Effector memory CD8-positive, alpha-beta T cell (primary cell): ENCODE measurements around the gene ITM2B.
"Not testable (repeated sequence)": the region's sequence is repeated elsewhere in the genome, so short reads cannot be mapped to it uniquely, and the experiment has no call there.

Source experiments
- ATAC-seq: fragments of 150-1000 bp; cut with Tn5 transposase; replicated peaks from 2 replicates; pipeline ENCODE4 v1.10.0; 2021; ENCODE audit warnings: mild to moderate bottlenecking, moderate library complexity
- DNase-seq, 3 experiments: peaks; one replicate each; pipeline ENCODE4 v3.0.0; 2021
- H3K27ac Mint-ChIP-seq, 2 donors: one replicate each; pipeline ENCODE4 v1.8.0; 2022; ENCODE audit warnings: mild to moderate bottlenecking in 2 of 2, mixed read lengths in 2 of 2, moderate library complexity in 2 of 2
- H3K27me3 Mint-ChIP-seq, 2 donors: one replicate each; pipeline ENCODE4 v1.8.0; 2022; ENCODE audit warnings: mixed read lengths in 2 of 2
- H3K36me3 Mint-ChIP-seq: one replicate; pipeline ENCODE4 v1.8.0; 2022; ENCODE audit warnings: mild to moderate bottlenecking, moderate library complexity, mixed read lengths; ENCODE audit not compliant: insufficient read depth
- H3K4me1 Mint-ChIP-seq, 2 donors: one replicate each; pipeline ENCODE4 v1.8.0; 2022; ENCODE audit warnings: low read depth in 2 of 2, mixed read lengths in 2 of 2
- H3K4me3 Mint-ChIP-seq, 2 donors: one replicate each; pipeline ENCODE4 v1.8.0; 2022; ENCODE audit warnings: mild to moderate bottlenecking in 2 of 2, mixed read lengths in 2 of 2, moderate library complexity in 2 of 2
- H3K9me3 Mint-ChIP-seq, 2 donors: one replicate each; pipeline ENCODE4 v1.8.0; 2022; ENCODE audit warnings: mixed read lengths in 2 of 2

Gene ITM2B

DNA sequence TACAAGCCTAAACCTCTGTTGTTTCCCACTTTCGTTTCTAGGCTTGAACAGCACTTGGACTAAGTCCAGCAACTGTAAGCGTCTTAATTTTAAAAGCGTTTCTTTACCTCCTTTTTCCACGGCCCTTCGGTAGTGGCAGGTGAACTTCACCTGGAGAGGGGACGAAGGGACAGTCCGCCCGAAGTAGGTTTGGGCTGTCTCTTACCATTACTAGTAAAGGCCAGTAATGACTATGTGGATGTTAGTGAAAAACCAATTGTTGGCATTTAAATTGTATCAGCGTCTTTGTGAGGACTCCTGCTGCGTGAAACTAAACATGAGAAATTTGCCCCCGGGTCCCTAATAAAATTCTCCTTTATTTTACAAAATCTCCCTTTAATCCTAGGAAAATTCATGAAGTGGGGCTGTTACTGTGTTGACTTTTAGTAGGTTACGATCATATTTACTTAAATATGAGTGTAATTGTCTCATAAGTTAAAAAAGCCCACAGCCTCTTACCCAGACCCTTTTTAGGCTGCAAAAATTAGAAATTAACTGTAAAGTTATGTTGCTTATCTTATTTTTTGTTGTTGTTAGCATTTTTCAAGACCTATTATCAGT, 983 bp downstream of the ITM2B start:
- H3K27ac Mint-ChIP-seq: peak overlapping the region; percentile 97
- peaks cover 41% of the 10 kb centered on the region for H3K36me3 Mint-ChIP-seq
- H3K4me1 Mint-ChIP-seq: peaks cover 34 to 41% of the 10 kb centered on the region in 2 donors
- peak overlapping the region; percentile 93 to 94 for H3K4me3 Mint-ChIP-seq
- H3K27me3 Mint-ChIP-seq: no peaks in the 10 kb centered on the region
- DNase-seq (no peak), ATAC-seq (peak; percentile 4)
- no peaks in the 10 kb centered on the region for H3K9me3 Mint-ChIP-seq

GRCh38 chr13:48234566-48235340, 1.7 kb downstream of the ITM2B start:
- H3K36me3 Mint-ChIP-seq: peaks cover 48% of the 10 kb centered on the region
- no peak for ATAC-seq
- H3K27me3 Mint-ChIP-seq: no peaks in the 10 kb centered on the region
- H3K27ac Mint-ChIP-seq: peak overlapping the region; percentile 97
- DNase-seq: no peak
- peaks cover 34 to 41% of the 10 kb centered on the region in 2 donors for H3K4me1 Mint-ChIP-seq
- no peaks in the 10 kb centered on the region for H3K9me3 Mint-ChIP-seq
- peak overlapping the region; percentile 93 to 94 for H3K4me3 Mint-ChIP-seq

DNA sequence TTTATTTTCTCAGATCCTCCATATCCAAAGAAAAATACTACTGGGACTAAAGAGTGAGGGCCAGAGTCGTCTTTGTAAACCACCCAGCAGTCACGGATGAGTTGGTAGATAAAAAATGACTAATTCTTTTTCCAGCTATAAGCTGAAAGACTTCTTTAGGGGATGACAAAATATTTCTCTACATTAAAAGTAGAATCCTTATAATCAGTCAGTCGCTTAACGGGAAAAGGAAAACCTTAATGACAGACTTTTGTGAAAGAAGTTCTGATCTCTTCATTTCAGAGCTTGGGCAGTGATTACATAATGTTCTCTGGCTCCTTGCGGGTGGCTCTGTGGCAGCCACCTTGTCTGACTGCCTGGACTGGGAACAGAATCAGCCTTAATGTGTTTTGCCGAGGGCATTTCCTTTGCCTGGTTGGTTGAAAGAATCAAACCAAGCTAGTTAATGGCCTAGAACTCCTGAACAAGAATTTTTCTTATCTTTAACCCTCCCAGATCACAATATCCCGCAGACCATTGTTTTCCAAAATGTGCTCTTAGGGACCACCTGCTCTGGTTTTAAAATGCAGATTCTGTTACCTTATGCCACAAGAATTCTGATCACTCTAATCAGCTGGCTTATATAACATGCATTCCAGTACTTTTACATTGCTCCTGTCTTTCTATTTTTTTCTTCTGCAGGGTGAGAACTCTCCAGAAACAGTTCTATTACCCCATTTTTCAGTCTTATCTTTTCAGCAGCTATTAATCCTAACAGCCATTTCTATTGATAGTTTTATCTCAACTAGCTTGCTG, 2.5 kb downstream of the ITM2B start:
- peak overlapping the region; percentile 93 to 94 for H3K4me3 Mint-ChIP-seq
- H3K9me3 Mint-ChIP-seq: no peaks in the 10 kb centered on the region
- ATAC-seq (no peak), DNase-seq (no peak)
- peaks cover 56% of the 10 kb centered on the region for H3K36me3 Mint-ChIP-seq
- peaks cover 34 to 45% of the 10 kb centered on the region in 2 donors for H3K4me1 Mint-ChIP-seq
- H3K27me3 Mint-ChIP-seq: no peaks in the 10 kb centered on the region
- H3K27ac Mint-ChIP-seq: peak overlapping the region; percentile 97

DNA sequence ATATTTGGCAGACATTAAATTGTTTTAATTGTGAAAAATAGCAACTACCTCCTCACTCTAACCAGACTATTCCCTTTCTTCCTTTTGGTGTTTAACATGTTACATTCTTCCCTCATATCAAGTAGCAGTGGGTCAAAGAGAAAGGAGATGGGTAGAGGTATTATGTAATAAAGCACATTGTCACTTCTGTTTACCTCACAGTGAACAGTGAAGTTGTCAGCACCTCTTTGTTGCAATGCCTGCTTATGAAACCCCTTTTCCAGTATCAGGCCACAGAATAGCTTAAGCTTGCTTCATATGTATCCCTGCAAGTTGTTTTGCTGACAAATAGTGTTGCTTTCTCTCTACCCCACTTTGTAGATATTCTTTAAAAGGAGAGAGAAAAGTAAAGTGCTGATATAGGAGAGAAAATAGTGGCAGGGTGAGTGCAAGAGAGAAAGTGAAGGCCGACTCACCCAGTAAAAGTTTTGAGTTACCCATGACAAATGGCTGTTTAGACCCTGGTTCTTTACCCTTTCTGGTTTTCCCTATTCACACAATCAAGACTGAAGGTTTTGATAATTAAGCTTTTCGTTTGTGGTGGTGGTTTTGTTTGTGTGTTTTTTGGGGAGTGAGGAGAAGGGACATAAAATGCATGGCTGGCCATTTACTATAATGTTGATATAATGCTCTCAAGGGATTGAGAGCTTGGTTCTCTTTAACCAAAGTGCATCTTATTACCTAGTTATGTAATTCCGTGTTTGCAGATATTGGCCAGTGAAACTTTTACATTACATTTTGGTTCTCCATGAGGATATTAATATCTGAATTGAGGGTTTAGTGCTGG, 3.7 kb downstream of the ITM2B start:
- H3K4me3 Mint-ChIP-seq: peak overlapping the region; percentile 93 to 94
- no peaks in the 10 kb centered on the region for H3K27me3 Mint-ChIP-seq
- H3K9me3 Mint-ChIP-seq: no peaks in the 10 kb centered on the region
- H3K27ac Mint-ChIP-seq: peak overlapping the region; percentile 97
- H3K4me1 Mint-ChIP-seq: peaks cover 40 to 51% of the 10 kb centered on the region in 2 donors
- peaks cover 66% of the 10 kb centered on the region for H3K36me3 Mint-ChIP-seq
- DNase-seq: no peak
- ATAC-seq: no peak

DNA sequence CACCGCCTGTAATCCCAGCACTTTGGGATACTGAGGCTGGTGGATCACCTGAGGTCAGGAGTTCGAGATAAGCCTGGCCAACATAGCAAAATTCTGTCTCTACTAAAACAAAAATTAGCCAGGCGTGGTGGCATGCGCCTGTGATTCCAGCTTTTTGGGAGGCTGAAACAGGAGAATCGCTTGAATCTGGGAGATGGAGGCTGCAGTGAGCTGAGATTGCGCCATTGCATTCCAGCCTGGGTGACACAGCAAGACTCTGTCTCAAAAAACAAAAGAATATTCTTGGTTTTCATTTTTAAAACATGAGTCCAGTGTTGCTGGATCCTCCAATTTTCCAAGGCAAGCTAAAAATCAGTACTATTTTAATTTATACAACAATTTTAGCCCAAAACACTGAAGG, 6.4 kb downstream of the ITM2B start:
- H3K9me3 Mint-ChIP-seq, ATAC-seq, H3K4me3 Mint-ChIP-seq, H3K27me3 Mint-ChIP-seq, DNase-seq: not testable (repeated sequence)
- peak overlapping the region in 1 of 2 donors; percentile 68 for H3K27ac Mint-ChIP-seq
- H3K36me3 Mint-ChIP-seq: peaks cover 73% of the 10 kb centered on the region
- H3K4me1 Mint-ChIP-seq: peaks cover 42 to 62% of the 10 kb centered on the region in 2 donors

DNA sequence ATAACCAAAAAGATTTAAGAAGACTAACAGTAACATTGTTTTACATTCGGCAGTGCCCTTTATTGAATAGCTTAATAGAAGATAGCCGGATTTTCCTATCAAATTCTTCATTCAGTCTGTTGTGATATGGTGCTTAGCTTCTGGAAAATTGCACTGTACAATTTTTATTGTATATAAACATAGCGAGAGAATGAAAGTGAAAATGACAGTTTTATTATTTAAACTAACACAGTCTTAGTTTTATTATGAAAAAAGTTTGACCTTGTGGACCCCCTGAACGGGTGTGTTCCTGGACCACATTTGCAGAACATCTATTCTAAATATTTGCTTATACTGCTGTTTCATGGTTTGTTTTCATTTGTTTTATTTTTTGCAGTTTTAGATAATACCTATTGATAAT, 8.6 kb downstream of the ITM2B start:
- Mint-ChIP-seq H3K27ac (peak overlapping the region; percentile 68 to 90), H3K36me3 (peaks cover 73% of the 10 kb centered on the region), H3K4me1 (peaks cover 34 to 55% of the 10 kb centered on the region in 2 donors), H3K9me3 (no peaks in the 10 kb centered on the region), H3K27me3 (no peaks in the 10 kb centered on the region), H3K4me3 (peak overlapping the region; percentile 61 to 63)
- ATAC-seq (no peak), DNase-seq (no peak)

DNA sequence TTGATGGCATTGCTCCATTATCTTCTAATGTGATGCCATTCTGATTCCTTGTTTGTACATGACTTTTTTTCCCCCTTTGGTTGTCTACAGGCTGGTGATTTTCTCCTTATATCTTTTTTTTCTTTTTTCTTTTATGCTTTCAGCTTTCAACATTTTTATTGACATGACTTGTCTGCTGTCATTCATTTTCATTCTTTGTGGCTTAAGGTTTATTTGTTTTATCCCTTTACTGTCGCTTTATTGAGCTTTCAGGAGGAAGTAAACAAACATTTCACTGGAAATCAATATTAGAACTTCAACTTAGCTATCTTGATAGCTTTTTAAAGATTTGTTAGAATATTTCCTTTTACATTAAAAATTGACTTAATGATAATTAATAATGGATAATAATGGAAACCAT, 9.7 kb downstream of the ITM2B start:
- no peaks in the 10 kb centered on the region for H3K9me3 Mint-ChIP-seq
- H3K4me3 Mint-ChIP-seq: peak overlapping the region in 1 of 2 donors; percentile 7
- H3K4me1 Mint-ChIP-seq: peaks cover 28 to 46% of the 10 kb centered on the region in 2 donors
- no peak for DNase-seq
- H3K27me3 Mint-ChIP-seq: no peaks in the 10 kb centered on the region
- H3K27ac Mint-ChIP-seq: peak overlapping the region in 1 of 2 donors; percentile 15
- no peak for ATAC-seq
- peaks cover 69% of the 10 kb centered on the region for H3K36me3 Mint-ChIP-seq

GRCh38 chr13:48244159-48244558, 11.2 kb downstream of the ITM2B start:
- peak overlapping the region in 1 of 2 donors; percentile 35 for H3K4me3 Mint-ChIP-seq
- H3K9me3 Mint-ChIP-seq: no peaks in the 10 kb centered on the region
- peaks cover 34 to 53% of the 10 kb centered on the region in 2 donors for H3K4me1 Mint-ChIP-seq
- peak overlapping the region in 1 of 2 donors; percentile 79 for H3K27ac Mint-ChIP-seq
- H3K36me3 Mint-ChIP-seq: peaks cover 66% of the 10 kb centered on the region
- no peak for ATAC-seq
- no peaks in the 10 kb centered on the region for H3K27me3 Mint-ChIP-seq
- DNase-seq: no peak

GRCh38 chr13:48246102-48246501, 13.1 kb downstream of the ITM2B start:
- Mint-ChIP-seq H3K36me3 (peaks cover 55% of the 10 kb centered on the region), H3K27ac (peak overlapping the region; percentile 57 to 84), H3K4me1 (peaks cover 39 to 63% of the 10 kb centered on the region in 2 donors), H3K4me3 (peak overlapping the region; percentile 47 to 53), H3K27me3 (no peaks in the 10 kb centered on the region), H3K9me3 (no peaks in the 10 kb centered on the region)
- no peak for ATAC-seq
- no peak for DNase-seq

GRCh38 chr13:48249018-48249417, 16.0 kb downstream of the ITM2B start:
- no peaks in the 10 kb centered on the region for H3K9me3 Mint-ChIP-seq
- H3K4me3 Mint-ChIP-seq: peak overlapping the region in 1 of 2 donors; percentile 47
- DNase-seq (no peak), ATAC-seq (no peak)
- H3K27ac Mint-ChIP-seq: peak overlapping the region; percentile 4 to 36
- peaks cover 34 to 66% of the 10 kb centered on the region in 2 donors for H3K4me1 Mint-ChIP-seq
- H3K27me3 Mint-ChIP-seq: no peaks in the 10 kb centered on the region
- H3K36me3 Mint-ChIP-seq: peaks cover 53% of the 10 kb centered on the region

DNA sequence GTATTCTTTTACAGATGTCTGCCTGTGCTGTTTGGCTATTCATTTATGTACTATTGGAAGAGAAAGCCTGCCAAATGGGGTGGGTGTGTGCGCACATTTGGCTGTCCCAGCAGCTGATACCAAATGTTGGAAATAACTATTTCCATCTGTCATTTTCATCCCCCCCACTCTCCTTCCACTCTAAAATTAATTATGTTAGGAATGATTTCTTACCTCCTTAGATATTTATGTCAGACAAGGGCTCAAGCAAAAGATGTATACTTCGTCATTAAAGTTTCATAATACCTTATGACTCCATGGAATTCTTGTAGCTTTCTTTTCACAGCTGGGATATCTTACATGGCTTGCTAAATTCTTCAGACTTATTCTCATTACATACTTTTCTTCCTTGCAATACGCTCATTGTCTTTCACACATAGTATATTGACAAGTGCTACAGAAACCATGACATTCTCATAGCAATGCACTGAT, 18.6 kb downstream of the ITM2B start:
- Mint-ChIP-seq H3K36me3 (peaks cover 58% of the 10 kb centered on the region), H3K4me3 (no peak overlapping the region), H3K9me3 (no peaks in the 10 kb centered on the region), H3K27me3 (no peaks in the 10 kb centered on the region), H3K27ac (peak overlapping the region in 1 of 2 donors; percentile 46), H3K4me1 (peaks cover 33 to 54% of the 10 kb centered on the region in 2 donors)
- DNase-seq: no peak
- no peak for ATAC-seq

DNA sequence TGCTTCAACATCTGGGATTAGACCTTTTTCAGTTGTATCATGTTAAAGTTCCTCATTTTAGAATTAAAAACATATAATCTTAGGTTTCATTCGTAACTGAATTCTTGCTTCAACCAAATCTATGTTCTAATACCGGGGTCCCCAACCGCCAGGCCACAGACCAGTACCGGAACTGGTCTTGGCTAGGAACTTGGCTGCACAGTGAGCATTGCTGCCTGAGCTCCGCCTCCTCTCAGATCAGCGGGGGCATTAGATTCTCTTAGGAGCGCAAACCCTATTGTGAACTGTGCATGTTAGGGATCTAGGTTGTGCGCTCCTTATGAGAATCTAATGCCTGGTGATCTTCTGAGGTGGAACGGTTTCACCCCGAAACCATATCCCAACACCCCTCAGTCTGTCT, 19.2 kb downstream of the ITM2B start:
- Mint-ChIP-seq H3K36me3 (peaks cover 58% of the 10 kb centered on the region), H3K9me3 (no peaks in the 10 kb centered on the region), H3K27ac (peak overlapping the region in 1 of 2 donors; percentile 4), H3K4me3 (peak overlapping the region in 1 of 2 donors; percentile 28), H3K4me1 (peaks cover 34 to 54% of the 10 kb centered on the region in 2 donors), H3K27me3 (no peaks in the 10 kb centered on the region)
- DNase-seq: no peak
- ATAC-seq: no peak
